K562 (cell line): ENCODE measurements around the gene RNF166. TPM values are rescaled to one million over a fixed set of nuclear protein-coding genes. Genes with fewer than 3 reads are reported as not detected.

Experiments used
- CHCHD3 ChIP-seq: fragments of 250-450 bp; sonication (Bioruptor Pico); IDR thresholded peaks from 2 replicates; pipeline ENCODE4 v2.1.2; 2022; ENCODE audit warnings: mild to moderate bottlenecking
- KAT7 ChIP-seq: sonication (generic); formaldehyde crosslinking; IDR thresholded peaks from 2 replicates; pipeline ENCODE4 v1.8.0; 2022; ENCODE audit warnings: missing genetic modification reagents, mild to moderate bottlenecking, borderline replicate concordance
- KDM1A ChIP-seq, 2 experiments: fragments of 450-650 bp; IDR thresholded peaks; 2 replicates each; pipeline ENCODE4 v1.6.1; 2016; ENCODE audit warnings: mild to moderate bottlenecking in 2 of 2
- NFIC ChIP-seq: fragments of 450-650 bp; IDR thresholded peaks from 2 replicates; pipeline ENCODE4 v1.6.1; 2017; ENCODE audit warnings: mild to moderate bottlenecking, inconsistent platforms
- SIN3A ChIP-seq, 2 experiments: fragments of 150-350 bp in 1 of 2; IDR thresholded peaks; 2 replicates each; pipeline ENCODE4 v1.6.1; 2011 to 2016; ENCODE audit warnings: borderline replicate concordance in 2 of 2, low read depth in 2 of 2, low read length in 2 of 2, mild to moderate bottlenecking in 2 of 2, moderate library complexity in 2 of 2; ENCODE audit not compliant: control insufficient read depth in 1 of 2
- TRIM24 ChIP-seq, 2 experiments: fragments of 450-650 bp; IDR thresholded peaks; 2 replicates each; pipeline ENCODE4 v1.6.1; 2016
- ZC3H4 ChIP-seq: sonication (generic); formaldehyde crosslinking; IDR thresholded peaks from 2 replicates; pipeline ENCODE4 v1.9.0; 2021; ENCODE audit warnings: missing genetic modification reagents, borderline replicate concordance
- ZKSCAN3 ChIP-seq: fragments of 250-450 bp; sonication (Bioruptor Pico); IDR thresholded peaks from 2 replicates; pipeline ENCODE4 v1.4.0; 2020
- ZNF184 ChIP-seq: sonication (generic); formaldehyde crosslinking; IDR thresholded peaks from 2 replicates; pipeline ENCODE4 v1.5.0; 2020; ENCODE audit warnings: missing genetic modification reagents
- ZNF609 ChIP-seq: sonication (generic); formaldehyde crosslinking; IDR thresholded peaks from 2 replicates; pipeline ENCODE4 v1.8.1; 2023; ENCODE audit warnings: missing genetic modification reagents, mild to moderate bottlenecking, borderline replicate concordance
- polyA plus RNA-seq, 8 experiments: library from polyadenylated mRNA; depleted of rRNA in 4 of 8; stranded (reverse) in 5 of 8; unstranded in 3 of 8; fragments of >200 nt; fragmentation: Nextera tagmentation in 2 of 8; fragmentation: Illumina TruSeq in 1 of 8; extraction: Ambion mirVana in 2 of 8; extraction: Trizol in 1 of 8; gene quantifications; 2 replicates each; pipeline versions ENCODE4 v1.2.1 to v1.2.3, GENCODE V29; 2011 to 2014; ENCODE audit warnings: inconsistent platforms in 1 of 8, missing spikeins in 1 of 8
- total RNA-seq, 7 experiments: library from RNA; depleted of rRNA in 6 of 7; stranded (reverse); fragments of >200 nt in 6 of 7; fragmentation: Illumina TruSeq in 2 of 7; extraction: Trizol in 2 of 7; gene quantifications; 2 replicates each; pipeline versions ENCODE4 v1.2.1 to v1.2.3, GENCODE V29; 2011 to 2021; ENCODE audit warnings: low replicate concordance in 1 of 7
- TF ChIP-seq, protein P1 (sequence below), 2 experiments: fragments of 450-650 bp; IDR thresholded peaks; 2 replicates each; pipeline ENCODE4 v1.6.1; 2016; ENCODE audit warnings: mild to moderate bottlenecking in 2 of 2, borderline replicate concordance in 1 of 2, low read depth in 1 of 2, moderate library complexity in 1 of 2
- TF ChIP-seq, protein P2 (sequence below): fragments of 450-650 bp; formaldehyde crosslinking; IDR thresholded peaks from 2 replicates; pipeline ENCODE4 v1.4.0; 2020; ENCODE audit warnings: mild to moderate bottlenecking, moderate library complexity

RNF166 gene
- total and polyA plus RNA-seq, 9 of the 15 experiments (the other 6 are each of a cell fraction or from before 2014, with no cell fraction given), result 0.56 to 60.3 (median 19.5) TPM

- TF ChIP-seq SIN3A (IDR thresholded peaks at IDR 0.05; ENCODE audit: borderline replicate concordance in 2 of 2, control insufficient read depth in 1 of 2, low read depth in 2 of 2, low read length in 2 of 2) (peak; percentile 14 to 37; a peak in 2 of 4 replicates), CHCHD3 (CRISPR knock-in tag) (no peak), KDM1A (IDR thresholded peaks at IDR 0.05) (no peak), ZNF184 (CRISPR knock-in tag) (peak; percentile 35; the same call in 1 of the 2 replicates), ZC3H4 (CRISPR knock-in tag) (peak; percentile 35; the same call in 1 of the 2 replicates), TRIM24 (IDR thresholded peaks at IDR 0.05) (no peak), ZNF609 (CRISPR knock-in tag) (0 out of 2 replicates have a peak, but pooled peaks have one; percentile 52), KAT7 (CRISPR knock-in tag) (peak; percentile 33; the same call in 1 of the 2 replicates), ZKSCAN3 (CRISPR knock-in tag) (no peak), NFIC (0 out of 2 replicates have a peak, but pooled peaks have one; percentile 7)
- TF ChIP-seq, protein P1, sequence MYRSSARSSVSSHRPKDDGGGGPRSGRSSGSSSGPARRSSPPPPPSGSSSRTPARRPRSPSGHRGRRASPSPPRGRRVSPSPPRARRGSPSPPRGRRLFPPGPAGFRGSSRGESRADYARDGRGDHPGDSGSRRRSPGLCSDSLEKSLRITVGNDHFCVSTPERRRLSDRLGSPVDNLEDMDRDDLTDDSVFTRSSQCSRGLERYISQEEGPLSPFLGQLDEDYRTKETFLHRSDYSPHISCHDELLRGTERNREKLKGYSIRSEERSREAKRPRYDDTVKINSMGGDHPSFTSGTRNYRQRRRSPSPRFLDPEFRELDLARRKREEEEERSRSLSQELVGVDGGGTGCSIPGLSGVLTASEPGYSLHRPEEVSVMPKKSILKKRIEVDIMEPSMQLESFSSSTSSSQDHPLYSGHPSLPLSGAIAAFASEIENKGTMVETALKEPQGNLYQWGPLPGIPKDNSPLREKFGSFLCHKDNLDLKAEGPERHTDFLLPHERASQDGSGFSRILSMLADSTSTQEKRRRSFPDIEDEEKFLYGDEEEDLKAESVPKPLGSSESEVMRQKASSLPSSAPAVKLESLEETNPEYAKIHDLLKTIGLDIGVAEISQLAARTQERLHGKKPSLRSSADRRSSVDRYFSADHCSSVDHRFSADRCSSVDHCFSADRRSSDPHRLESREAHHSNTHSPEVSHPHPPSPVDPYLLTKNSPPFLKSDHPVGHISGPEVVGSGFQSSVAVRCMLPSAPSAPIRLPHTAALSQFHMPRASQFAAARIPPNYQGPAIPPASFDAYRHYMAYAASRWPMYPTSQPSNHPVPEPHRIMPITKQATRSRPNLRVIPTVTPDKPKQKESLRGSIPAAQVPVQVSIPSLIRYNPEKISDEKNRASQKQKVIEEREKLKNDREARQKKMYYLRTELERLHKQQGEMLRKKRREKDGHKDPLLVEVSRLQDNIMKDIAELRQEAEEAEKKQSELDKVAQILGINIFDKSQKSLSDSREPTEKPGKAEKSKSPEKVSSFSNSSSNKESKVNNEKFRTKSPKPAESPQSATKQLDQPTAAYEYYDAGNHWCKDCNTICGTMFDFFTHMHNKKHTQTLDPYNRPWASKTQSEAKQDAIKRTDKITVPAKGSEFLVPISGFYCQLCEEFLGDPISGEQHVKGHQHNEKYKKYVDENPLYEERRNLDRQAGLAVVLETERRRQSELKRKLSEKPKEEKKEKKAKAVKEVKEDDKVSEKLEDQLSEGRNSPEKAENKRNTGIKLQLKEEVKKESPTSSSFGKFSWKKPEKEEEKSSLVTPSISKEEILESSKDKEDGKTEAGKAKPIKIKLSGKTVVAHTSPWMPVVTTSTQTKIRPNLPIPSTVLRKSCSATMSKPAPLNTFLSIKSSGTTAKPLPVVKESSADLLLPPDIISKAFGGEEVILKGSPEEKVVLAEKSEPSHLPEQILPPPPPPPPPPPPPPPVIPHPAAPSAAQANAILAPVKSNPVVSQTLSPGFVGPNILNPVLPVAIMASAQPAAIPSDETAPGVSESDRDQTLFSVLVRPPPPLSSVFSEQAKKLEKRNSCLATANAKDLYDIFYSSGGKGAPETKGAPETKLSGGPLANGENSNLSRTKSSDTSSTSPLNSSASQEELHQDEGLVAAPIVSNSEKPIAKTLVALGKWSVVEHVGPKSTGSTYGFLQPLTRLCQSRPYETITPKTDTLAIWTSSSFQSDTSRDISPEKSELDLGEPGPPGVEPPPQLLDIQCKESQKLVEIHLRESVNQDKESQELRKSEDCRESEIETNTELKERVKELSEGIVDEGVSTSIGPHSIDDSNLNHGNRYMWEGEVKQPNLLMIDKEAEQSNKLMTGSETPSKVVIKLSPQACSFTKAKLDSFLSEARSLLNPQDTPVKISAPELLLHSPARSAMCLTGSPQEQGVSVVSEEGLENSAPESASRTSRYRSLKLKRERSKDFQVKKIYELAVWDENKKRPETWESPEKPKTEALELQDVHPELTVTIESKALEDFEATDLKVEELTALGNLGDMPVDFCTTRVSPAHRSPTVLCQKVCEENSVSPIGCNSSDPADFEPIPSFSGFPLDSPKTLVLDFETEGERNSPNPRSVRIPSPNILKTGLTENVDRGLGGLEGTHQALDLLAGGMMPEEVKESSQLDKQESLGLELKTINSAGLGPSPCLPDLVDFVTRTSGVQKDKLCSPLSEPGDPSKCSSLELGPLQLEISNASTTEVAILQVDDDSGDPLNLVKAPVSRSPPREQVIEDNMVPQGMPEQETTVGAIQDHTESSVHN (IDR thresholded peaks at IDR 0.05; ENCODE audit: borderline replicate concordance in 1 of 2, low read depth in 1 of 2), result no peak
- TF ChIP-seq, protein P2, sequence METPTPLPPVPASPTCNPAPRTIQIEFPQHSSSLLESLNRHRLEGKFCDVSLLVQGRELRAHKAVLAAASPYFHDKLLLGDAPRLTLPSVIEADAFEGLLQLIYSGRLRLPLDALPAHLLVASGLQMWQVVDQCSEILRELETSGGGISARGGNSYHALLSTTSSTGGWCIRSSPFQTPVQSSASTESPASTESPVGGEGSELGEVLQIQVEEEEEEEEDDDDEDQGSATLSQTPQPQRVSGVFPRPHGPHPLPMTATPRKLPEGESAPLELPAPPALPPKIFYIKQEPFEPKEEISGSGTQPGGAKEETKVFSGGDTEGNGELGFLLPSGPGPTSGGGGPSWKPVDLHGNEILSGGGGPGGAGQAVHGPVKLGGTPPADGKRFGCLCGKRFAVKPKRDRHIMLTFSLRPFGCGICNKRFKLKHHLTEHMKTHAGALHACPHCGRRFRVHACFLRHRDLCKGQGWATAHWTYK (CRISPR knock-in tag), result peak; percentile 54; the same call in 1 of the 2 replicates
Observed at GRCh38 chr16:88649924-88650748, 56.1 kb downstream of the RNF166 start (continued).
